Nephron progenitor cell (in vitro differentiated cells): ENCODE measurements around the gene POLD4.
"Not testable (repeated sequence)": the region's sequence is repeated elsewhere in the genome, so short reads cannot be mapped to it uniquely, and the experiment has no call there.

ENCODE experiments used
- DNase-seq: peaks from one replicate; pipeline ENCODE4 v3.0.0; 2021
- H3K27ac Mint-ChIP-seq: 2 replicates; pipeline ENCODE4 v1.8.0; 2021; ENCODE audit warnings: mild to moderate bottlenecking, moderate library complexity, mixed read lengths
- H3K27me3 Mint-ChIP-seq: 2 replicates; pipeline ENCODE4 v1.8.0; 2021; ENCODE audit warnings: mild to moderate bottlenecking, low read depth, mixed read lengths; ENCODE audit not compliant: poor library complexity
- H3K36me3 Mint-ChIP-seq: 2 replicates; pipeline ENCODE4 v1.8.0; 2021; ENCODE audit warnings: low read depth, mixed read lengths
- H3K4me1 Mint-ChIP-seq: 2 replicates; pipeline ENCODE4 v1.8.0; 2021; ENCODE audit warnings: mixed read lengths
- H3K4me3 Mint-ChIP-seq: 2 replicates; pipeline ENCODE4 v1.8.0; 2021; ENCODE audit warnings: mild to moderate bottlenecking, moderate library complexity, mixed read lengths
- H3K9me3 Mint-ChIP-seq: 2 replicates; pipeline ENCODE4 v1.8.0; 2021; ENCODE audit warnings: mild to moderate bottlenecking, moderate library complexity, mixed read lengths
- TF ChIP-seq, protein P1 (sequence below): fragments of 200-600 bp; sonication (generic); IDR thresholded peaks from 2 replicates; pipeline ENCODE4 v1.5.0; 2021; ENCODE audit warnings: antibody characterized with exemption

Gene POLD4

DNA sequence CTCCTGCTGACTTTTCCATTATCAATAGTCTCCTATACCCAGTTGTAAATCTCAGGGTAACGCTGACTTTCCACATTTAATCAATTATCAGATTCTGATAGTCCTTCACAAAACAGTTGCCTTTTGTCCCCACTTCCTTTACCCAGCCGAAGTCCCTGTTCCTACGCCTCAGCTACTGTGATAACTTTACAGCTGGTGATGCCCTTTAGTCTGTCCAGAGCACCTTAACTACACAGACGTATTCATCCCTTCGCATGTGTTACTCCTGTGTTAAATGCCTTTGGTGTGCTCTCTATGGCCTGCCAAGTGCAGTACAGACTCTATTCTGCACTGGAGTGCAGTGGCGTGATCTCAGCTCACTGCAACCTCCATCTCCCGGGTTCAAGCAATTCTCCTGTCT lies 29.8 kb downstream of the POLD4 start:
- no peaks in the 10 kb centered on the region for H3K9me3 Mint-ChIP-seq
- no peak overlapping the region for H3K27ac Mint-ChIP-seq
- H3K36me3 Mint-ChIP-seq = peaks cover 5% of the 10 kb centered on the region
- no peak for DNase-seq
- TF ChIP-seq, protein P1, sequence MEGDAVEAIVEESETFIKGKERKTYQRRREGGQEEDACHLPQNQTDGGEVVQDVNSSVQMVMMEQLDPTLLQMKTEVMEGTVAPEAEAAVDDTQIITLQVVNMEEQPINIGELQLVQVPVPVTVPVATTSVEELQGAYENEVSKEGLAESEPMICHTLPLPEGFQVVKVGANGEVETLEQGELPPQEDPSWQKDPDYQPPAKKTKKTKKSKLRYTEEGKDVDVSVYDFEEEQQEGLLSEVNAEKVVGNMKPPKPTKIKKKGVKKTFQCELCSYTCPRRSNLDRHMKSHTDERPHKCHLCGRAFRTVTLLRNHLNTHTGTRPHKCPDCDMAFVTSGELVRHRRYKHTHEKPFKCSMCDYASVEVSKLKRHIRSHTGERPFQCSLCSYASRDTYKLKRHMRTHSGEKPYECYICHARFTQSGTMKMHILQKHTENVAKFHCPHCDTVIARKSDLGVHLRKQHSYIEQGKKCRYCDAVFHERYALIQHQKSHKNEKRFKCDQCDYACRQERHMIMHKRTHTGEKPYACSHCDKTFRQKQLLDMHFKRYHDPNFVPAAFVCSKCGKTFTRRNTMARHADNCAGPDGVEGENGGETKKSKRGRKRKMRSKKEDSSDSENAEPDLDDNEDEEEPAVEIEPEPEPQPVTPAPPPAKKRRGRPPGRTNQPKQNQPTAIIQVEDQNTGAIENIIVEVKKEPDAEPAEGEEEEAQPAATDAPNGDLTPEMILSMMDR = no peak
- H3K27me3 Mint-ChIP-seq = peaks cover 28% of the 10 kb centered on the region
- peaks cover 4% of the 10 kb centered on the region for H3K4me1 Mint-ChIP-seq
- H3K4me3 Mint-ChIP-seq = no peak overlapping the region

DNA sequence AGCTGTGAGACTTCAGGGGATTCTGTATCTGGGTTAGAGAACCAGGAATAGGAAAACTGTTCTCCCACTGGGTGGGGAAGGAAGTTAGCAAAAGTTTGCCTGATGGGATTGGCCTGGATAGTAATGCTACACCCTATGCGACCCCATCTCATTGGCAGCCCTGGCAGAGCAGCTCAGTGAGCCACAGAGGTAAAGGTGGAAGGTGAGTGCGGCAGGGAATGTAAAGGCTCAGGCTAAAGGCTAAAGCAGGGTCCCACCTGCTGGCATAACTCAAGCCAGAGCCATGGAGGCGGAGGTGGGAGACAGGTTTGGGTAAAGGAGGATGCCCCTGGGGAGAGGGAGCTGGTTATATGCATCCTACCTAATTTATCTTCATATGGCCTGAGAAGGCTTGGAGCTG lies 31.3 kb downstream of the POLD4 start:
- Mint-ChIP-seq H3K27ac (no peak overlapping the region), H3K27me3 (peaks cover 32% of the 10 kb centered on the region), H3K36me3 (peaks cover 5% of the 10 kb centered on the region), H3K9me3 (no peaks in the 10 kb centered on the region), H3K4me1 (peaks cover 12% of the 10 kb centered on the region), H3K4me3 (no peak overlapping the region)
- TF ChIP-seq, protein P1 = no peak
- no peak for DNase-seq

DNA sequence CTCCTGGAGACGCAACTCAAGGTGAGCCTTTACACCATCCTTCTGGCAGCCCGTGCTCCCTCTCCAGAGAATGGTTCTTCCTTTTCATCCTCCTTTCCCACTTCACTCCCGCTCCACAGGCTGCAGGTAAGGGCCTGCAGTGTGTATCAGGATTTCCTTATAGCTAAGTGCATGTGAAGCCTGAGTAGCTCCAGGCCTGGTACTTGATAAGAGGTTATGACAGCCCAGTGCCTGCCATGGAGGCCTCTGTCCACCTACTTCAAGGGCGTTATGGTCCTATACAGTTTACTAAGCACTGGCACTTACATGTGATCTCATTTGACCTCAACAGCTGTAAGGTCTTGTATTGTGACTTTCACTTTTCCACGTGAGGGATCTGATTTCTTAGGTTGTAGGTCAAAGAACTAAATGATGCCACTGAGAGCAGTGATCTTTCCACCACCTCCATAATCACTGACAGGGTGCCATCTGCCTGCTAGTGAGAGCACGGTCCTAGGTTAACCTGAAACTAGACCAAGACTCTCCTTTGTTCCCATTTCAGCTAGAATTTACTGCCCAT lies 32.0 kb downstream of the POLD4 start:
- peaks cover 5% of the 10 kb centered on the region for H3K36me3 Mint-ChIP-seq
- peaks cover 12% of the 10 kb centered on the region for H3K4me1 Mint-ChIP-seq
- TF ChIP-seq, protein P1 = no peak

DNA sequence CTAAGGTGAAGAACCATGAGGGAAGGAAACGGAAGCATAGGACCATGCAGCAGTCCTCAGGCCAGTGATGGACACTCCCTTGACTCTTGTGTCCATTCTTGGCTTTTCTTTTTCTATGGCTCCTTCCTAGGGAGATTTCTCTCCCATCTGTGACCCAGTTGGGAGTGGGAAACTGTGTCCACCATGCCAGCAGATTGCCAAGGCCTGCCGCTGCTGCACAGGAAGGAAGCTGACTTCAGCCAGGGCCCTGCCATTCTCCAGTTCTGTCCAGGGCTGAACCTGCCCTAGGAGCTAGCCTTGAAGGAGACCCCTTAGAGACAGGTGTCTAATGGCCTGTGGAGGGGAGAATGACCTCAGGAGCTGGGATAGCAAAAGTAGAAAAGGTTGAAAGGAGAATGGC lies 32.7 kb downstream of the POLD4 start:
- Mint-ChIP-seq H3K36me3 (no peaks in the 10 kb centered on the region), H3K9me3 (no peaks in the 10 kb centered on the region), H3K4me3 (no peak overlapping the region), H3K27me3 (peaks cover 33% of the 10 kb centered on the region), H3K4me1 (peaks cover 13% of the 10 kb centered on the region), H3K27ac (no peak overlapping the region)
- TF ChIP-seq, protein P1 = no peak
- no peak for DNase-seq

More for the DNA sequence above, 32.0 kb downstream of the POLD4 start:
- no peak overlapping the region for H3K4me3 Mint-ChIP-seq
- H3K9me3 Mint-ChIP-seq = no peaks in the 10 kb centered on the region
- peaks cover 32% of the 10 kb centered on the region for H3K27me3 Mint-ChIP-seq
- H3K27ac Mint-ChIP-seq = no peak overlapping the region
- DNase-seq = no peak

DNA sequence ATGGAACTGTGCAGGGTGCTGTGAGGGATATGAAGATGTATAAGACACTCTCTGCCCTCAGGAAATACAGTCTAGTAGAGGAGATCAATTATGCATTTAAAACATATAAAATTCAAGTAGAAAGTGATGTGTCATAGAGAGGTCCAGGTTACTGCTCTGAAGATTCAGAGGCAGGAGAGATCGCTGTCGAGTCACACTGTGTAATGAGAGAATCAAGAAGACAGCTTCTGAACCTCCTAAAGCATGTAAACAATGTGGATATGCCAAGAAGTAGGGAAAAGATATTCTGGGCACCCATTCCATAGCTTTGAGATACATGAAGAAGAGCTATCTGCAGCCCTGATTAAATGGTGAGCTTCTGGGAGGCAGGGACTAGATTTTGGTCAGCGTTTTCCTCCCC lies 33.3 kb downstream of the POLD4 start:
- H3K4me1 Mint-ChIP-seq = peaks cover 17% of the 10 kb centered on the region
- TF ChIP-seq, protein P1 = no peak
- no peak overlapping the region for H3K4me3 Mint-ChIP-seq
- H3K36me3 Mint-ChIP-seq = no peaks in the 10 kb centered on the region
- peaks cover 34% of the 10 kb centered on the region for H3K27me3 Mint-ChIP-seq
- no peak overlapping the region for H3K27ac Mint-ChIP-seq
- DNase-seq = no peak
- H3K9me3 Mint-ChIP-seq = no peaks in the 10 kb centered on the region

DNA sequence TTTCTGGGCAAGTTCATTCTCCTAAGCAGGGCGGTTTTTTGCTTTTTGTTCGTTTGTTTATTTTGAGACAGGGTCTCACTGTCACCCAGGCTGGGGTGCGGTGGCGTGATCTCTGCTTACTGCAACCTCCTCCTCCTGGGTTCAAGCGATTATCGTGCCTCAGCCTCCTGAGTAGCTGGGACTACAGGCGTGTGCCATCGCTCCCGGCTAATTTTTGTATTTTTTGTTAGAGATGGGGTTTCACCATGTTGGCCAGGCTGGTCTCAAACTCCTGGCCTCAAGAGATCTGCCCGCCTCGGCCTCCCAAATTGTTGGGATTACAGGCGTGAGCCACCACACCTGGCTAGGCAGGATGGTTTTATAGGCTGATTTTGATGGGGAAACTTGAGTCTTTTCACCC lies 34.5 kb downstream of the POLD4 start:
- Mint-ChIP-seq H3K4me1 (peaks cover 21% of the 10 kb centered on the region), H3K27me3 (peaks cover 38% of the 10 kb centered on the region), H3K4me3 (peak overlapping the region; percentile 91)
- H3K9me3 Mint-ChIP-seq, H3K36me3 Mint-ChIP-seq, H3K27ac Mint-ChIP-seq, DNase-seq: not testable (repeated sequence)
